ENCODE measurements around the gene NLE1. TPM values are rescaled to one million over a fixed set of nuclear protein-coding genes. Genes with fewer than 3 reads are reported as not detected.
"Not testable (repeated sequence)": the region's sequence is repeated elsewhere in the genome, so short reads cannot be mapped to it uniquely, and the experiment has no call there.

NLE1 gene
- total RNA-seq, 1 experiment from 2014 or later, result 35.5 TPM

GRCh38 chr17:35152421-35153140, 10.5 kb upstream of the NLE1 start:
- H3K27ac ChIP-seq (ENCODE audit: low read length), result no peak overlapping the region
- H3K9me3 ChIP-seq (ENCODE audit: control insufficient read depth, insufficient read depth, low read depth, low read length), result no peaks in the 10 kb centered on the region
- H3K27me3 ChIP-seq (ENCODE audit: control insufficient read depth, insufficient read depth, low read length), result peaks cover 8% of the 10 kb centered on the region; the same call in 1 of the 2 replicates
- DNase-seq (ENCODE audit: low read depth, low spot score), result no peak
- no peaks in the 10 kb centered on the region for H3K4me1 ChIP-seq (ENCODE audit: control insufficient read depth, insufficient read depth, low read length)
- BruUV-seq (replicated peaks), result no TSS peak
- H3K36me3 ChIP-seq (ENCODE audit: control insufficient read depth, insufficient read depth, low read length), result no peaks in the 10 kb centered on the region
- no peak overlapping the region for H3K4me3 ChIP-seq (ENCODE audit: low read depth in 2 of 2, low read length in 2 of 2)
- ATAC-seq, result no peak
- in situ Hi-C loops (cut with HindIII; ENCODE audit: low pct_unique_long_range_greater_than_20kb, low sequenced_read_pairs) (no loop called here), intact Hi-C loops (cut with micrococcal nuclease; ENCODE audit: unreplicated experiment) (loop anchor here (10.0 kb wide), 1 partner anchor 62 kb away; no protein-coding TSS in a partner anchor)
- no peak for TF ChIP-seq POLR2AphosphoS5 (IDR thresholded peaks at IDR 0.05; ENCODE audit: low read depth, low read length)
- TF ChIP-seq, protein P1, sequence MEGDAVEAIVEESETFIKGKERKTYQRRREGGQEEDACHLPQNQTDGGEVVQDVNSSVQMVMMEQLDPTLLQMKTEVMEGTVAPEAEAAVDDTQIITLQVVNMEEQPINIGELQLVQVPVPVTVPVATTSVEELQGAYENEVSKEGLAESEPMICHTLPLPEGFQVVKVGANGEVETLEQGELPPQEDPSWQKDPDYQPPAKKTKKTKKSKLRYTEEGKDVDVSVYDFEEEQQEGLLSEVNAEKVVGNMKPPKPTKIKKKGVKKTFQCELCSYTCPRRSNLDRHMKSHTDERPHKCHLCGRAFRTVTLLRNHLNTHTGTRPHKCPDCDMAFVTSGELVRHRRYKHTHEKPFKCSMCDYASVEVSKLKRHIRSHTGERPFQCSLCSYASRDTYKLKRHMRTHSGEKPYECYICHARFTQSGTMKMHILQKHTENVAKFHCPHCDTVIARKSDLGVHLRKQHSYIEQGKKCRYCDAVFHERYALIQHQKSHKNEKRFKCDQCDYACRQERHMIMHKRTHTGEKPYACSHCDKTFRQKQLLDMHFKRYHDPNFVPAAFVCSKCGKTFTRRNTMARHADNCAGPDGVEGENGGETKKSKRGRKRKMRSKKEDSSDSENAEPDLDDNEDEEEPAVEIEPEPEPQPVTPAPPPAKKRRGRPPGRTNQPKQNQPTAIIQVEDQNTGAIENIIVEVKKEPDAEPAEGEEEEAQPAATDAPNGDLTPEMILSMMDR (IDR thresholded peaks at IDR 0.05), result no peak
- no peak for TF ChIP-seq TCF7L2 (IDR thresholded peaks at IDR 0.05; ENCODE audit: low read depth, low read length)
- TF ChIP-seq, protein P2, sequence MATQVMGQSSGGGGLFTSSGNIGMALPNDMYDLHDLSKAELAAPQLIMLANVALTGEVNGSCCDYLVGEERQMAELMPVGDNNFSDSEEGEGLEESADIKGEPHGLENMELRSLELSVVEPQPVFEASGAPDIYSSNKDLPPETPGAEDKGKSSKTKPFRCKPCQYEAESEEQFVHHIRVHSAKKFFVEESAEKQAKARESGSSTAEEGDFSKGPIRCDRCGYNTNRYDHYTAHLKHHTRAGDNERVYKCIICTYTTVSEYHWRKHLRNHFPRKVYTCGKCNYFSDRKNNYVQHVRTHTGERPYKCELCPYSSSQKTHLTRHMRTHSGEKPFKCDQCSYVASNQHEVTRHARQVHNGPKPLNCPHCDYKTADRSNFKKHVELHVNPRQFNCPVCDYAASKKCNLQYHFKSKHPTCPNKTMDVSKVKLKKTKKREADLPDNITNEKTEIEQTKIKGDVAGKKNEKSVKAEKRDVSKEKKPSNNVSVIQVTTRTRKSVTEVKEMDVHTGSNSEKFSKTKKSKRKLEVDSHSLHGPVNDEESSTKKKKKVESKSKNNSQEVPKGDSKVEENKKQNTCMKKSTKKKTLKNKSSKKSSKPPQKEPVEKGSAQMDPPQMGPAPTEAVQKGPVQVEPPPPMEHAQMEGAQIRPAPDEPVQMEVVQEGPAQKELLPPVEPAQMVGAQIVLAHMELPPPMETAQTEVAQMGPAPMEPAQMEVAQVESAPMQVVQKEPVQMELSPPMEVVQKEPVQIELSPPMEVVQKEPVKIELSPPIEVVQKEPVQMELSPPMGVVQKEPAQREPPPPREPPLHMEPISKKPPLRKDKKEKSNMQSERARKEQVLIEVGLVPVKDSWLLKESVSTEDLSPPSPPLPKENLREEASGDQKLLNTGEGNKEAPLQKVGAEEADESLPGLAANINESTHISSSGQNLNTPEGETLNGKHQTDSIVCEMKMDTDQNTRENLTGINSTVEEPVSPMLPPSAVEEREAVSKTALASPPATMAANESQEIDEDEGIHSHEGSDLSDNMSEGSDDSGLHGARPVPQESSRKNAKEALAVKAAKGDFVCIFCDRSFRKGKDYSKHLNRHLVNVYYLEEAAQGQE (IDR thresholded peaks at IDR 0.05; ENCODE audit: insufficient read depth in 1 of 2, low read depth in 2 of 2, low read length in 1 of 2), result no peak
- TF ChIP-seq SIN3A (IDR thresholded peaks at IDR 0.05; ENCODE audit: borderline replicate concordance, insufficient read depth, low read depth, low read length), result no peak
- POLR2A ChIA-PET, result no interaction called here
- CTCF ChIA-PET, result no interaction called here

GRCh38 chr17:35151080-35151479, 9.0 kb upstream of the NLE1 start:
- BruUV-seq (replicated peaks); ATAC-seq; H3K36me3 ChIP-seq (ENCODE audit: control insufficient read depth, insufficient read depth, low read length); H3K4me3 ChIP-seq (ENCODE audit: low read depth in 2 of 2, low read length in 2 of 2); H3K27me3 ChIP-seq (ENCODE audit: control insufficient read depth, insufficient read depth, low read length); H3K27ac ChIP-seq (ENCODE audit: low read length); in situ Hi-C loops (cut with HindIII; ENCODE audit: low pct_unique_long_range_greater_than_20kb, low sequenced_read_pairs); POLR2A ChIA-PET; H3K9me3 ChIP-seq (ENCODE audit: control insufficient read depth, insufficient read depth, low read depth, low read length); CTCF ChIA-PET; DNase-seq (ENCODE audit: low read depth, low spot score); H3K4me1 ChIP-seq (ENCODE audit: control insufficient read depth, insufficient read depth, low read length): not testable (repeated sequence)
- intact Hi-C loops (cut with micrococcal nuclease; ENCODE audit: unreplicated experiment), result loop anchor here (10.0 kb wide), 1 partner anchor 64 kb away; no protein-coding TSS in a partner anchor

DNA sequence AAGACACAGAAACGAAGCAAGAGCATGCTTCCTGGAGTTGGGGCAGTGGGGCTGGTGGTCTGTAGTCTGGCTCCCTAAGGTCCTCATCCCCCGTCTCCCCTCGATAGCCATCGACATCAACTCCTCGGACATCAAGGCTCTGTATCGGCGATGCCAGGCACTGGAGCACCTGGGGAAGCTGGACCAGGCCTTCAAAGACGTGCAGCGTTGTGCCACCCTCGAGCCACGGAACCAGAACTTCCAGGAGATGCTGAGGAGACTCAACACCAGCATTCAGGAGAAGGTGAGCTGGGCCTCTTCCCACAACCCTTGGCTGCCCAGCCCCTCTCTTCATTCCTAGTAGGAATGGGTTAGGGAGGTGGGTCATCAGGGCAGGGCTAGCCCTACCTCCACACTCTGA, 7.8 kb upstream of the NLE1 start:
- H3K36me3 ChIP-seq (ENCODE audit: control insufficient read depth, insufficient read depth, low read length), result no peaks in the 10 kb centered on the region
- H3K27me3 ChIP-seq (ENCODE audit: control insufficient read depth, insufficient read depth, low read length), result peaks cover 8% of the 10 kb centered on the region; the same call in 1 of the 2 replicates
- DNase-seq (ENCODE audit: low read depth, low spot score), result no peak
- no peak for ATAC-seq
- ChIA-PET POLR2A (no interaction called here), CTCF (no interaction called here)
- BruUV-seq (replicated peaks), result no TSS peak
- in situ Hi-C loops (cut with HindIII; ENCODE audit: low pct_unique_long_range_greater_than_20kb, low sequenced_read_pairs), result no loop called here
- no peaks in the 10 kb centered on the region for H3K9me3 ChIP-seq (ENCODE audit: control insufficient read depth, insufficient read depth, low read depth, low read length)
- TF ChIP-seq, protein P2 (IDR thresholded peaks at IDR 0.05; ENCODE audit: insufficient read depth in 1 of 2, low read depth in 2 of 2, low read length in 1 of 2), result no peak
- TF ChIP-seq TCF7L2 (IDR thresholded peaks at IDR 0.05; ENCODE audit: low read depth, low read length), result no peak
- TF ChIP-seq, protein P1 (IDR thresholded peaks at IDR 0.05), result no peak
- no peak for TF ChIP-seq POLR2AphosphoS5 (IDR thresholded peaks at IDR 0.05; ENCODE audit: low read depth, low read length)
- no peak for TF ChIP-seq SIN3A (IDR thresholded peaks at IDR 0.05; ENCODE audit: borderline replicate concordance, insufficient read depth, low read depth, low read length)
- intact Hi-C loops (cut with micrococcal nuclease; ENCODE audit: unreplicated experiment), result loop anchor here (10.0 kb wide), 1 partner anchor 65 kb away; no protein-coding TSS in a partner anchor
- no peaks in the 10 kb centered on the region for H3K4me1 ChIP-seq (ENCODE audit: control insufficient read depth, insufficient read depth, low read length)
- H3K4me3 ChIP-seq (ENCODE audit: low read depth in 2 of 2, low read length in 2 of 2), result no peak overlapping the region
- no peak overlapping the region for H3K27ac ChIP-seq (ENCODE audit: low read length)
